Stimulated activated CD4-positive, alpha-beta T cell treated with anti-CD3 and anti-CD28 coated beads, TNF-alpha, amount 100 ng/mL, for 4 hours (primary cell): Measurements from ENCODE around the gene PDE8B.
"Not testable (repeated sequence)": the region's sequence is repeated elsewhere in the genome, so short reads cannot be mapped to it uniquely, and the experiment has no call there.

Experiments used
- DNase-seq, 3 experiments: peaks; one replicate each; pipeline ENCODE4 v3.0.0-alpha.2; 2020; ENCODE audit warnings: low read depth in 3 of 3

The PDE8B gene

DNA sequence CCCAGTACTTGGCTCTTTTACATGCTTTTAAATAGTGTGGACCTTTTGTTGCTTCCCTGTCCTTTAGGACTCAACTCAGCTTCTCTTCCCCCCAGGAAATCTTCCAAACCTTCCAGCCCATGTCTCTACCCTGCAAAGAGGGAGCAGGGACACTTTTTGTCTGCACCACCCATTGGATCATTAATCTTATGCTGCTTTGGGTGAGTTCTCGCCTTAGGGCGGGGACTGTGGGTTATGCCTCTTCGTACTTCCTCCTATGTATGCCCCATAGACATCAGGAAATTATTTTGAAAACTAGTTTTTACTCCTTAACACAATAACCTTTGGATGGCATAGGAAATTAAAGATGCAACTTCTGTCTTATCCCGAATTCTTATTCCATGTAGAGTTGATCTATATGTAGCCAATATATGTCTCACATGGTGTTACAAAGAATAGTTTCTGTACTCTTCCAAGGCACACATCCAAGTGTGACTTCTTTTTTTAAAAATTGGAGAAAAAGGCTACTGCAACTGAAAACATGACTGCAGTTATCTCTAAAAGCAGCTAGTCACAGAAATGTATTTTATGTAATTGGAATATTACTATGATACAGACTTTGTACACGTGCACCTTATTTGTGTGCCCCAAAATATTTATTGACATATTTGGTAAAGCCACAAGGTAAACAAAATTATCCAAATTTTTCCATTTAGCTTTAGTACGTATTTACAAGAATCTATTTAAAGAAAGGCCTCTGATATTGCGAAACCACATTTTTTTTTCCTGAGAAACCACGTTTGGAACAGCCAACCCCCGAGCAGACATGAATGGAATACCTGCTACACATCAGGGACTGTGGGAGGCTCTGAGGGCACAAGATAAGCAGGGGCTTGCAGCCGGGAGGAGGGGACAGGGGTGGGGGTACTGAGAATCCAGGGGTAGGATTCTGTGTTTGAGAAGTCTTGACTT lies 148.1 kb downstream of the PDE8B start:
- DNase-seq = no peak

DNA sequence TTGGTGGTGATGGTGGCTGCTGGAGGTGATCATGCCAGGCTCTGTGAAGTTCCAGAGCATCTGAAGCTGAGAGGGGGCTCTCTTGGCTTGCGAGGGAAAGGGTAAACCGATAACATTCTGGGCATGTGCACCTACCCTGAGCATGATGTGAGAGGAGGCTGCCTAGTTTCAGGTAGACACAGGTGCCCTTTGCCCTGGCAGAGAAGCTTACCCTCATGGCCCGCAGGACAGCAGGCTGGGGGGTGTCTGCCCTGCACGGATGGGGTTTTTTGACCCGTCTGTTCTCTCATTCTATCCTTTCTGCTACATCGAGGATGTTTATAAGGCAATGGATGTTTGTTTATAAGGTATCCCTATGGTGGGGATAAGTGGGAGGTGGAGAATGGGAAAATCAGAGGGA lies 148.8 kb downstream of the PDE8B start:
- no peak for DNase-seq

DNA sequence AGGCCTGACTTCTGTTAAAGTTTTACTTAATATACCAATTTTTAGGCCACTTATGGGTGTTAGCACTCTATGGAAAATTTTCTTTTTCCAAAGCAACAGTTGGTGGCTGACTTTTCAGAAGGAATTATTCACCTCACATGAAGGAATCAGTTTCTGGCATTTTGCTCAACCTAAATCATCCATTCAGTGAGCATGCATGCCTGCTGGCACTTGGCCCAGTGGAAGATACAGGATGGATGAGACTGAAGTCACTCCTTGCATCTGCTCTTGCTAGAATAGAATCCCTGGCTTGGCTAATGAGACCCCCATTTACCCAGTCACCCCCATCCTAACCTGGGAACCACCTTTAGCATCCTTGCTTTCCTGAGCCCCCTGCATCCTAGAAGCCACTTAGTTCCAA lies 149.9 kb downstream of the PDE8B start:
- no peak for DNase-seq

DNA sequence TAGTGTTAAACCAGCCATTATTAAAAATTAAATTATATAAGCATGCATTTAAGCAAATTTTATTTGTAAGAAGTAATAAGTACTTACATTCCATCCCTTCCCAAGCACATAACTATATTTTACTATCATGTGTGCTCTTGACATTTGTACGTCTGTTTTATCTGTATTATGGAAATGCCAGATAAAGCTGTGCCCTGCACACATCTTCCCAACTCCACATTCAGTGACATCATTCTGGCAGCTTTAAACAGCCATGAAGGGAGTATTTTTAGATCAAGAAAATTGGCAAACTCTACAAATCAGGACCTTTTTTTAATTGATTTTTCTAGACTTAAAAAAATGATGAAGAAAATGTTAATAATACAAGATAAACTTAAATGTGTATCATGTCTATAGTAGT lies 150.5 kb downstream of the PDE8B start:
- no peak for DNase-seq

DNA sequence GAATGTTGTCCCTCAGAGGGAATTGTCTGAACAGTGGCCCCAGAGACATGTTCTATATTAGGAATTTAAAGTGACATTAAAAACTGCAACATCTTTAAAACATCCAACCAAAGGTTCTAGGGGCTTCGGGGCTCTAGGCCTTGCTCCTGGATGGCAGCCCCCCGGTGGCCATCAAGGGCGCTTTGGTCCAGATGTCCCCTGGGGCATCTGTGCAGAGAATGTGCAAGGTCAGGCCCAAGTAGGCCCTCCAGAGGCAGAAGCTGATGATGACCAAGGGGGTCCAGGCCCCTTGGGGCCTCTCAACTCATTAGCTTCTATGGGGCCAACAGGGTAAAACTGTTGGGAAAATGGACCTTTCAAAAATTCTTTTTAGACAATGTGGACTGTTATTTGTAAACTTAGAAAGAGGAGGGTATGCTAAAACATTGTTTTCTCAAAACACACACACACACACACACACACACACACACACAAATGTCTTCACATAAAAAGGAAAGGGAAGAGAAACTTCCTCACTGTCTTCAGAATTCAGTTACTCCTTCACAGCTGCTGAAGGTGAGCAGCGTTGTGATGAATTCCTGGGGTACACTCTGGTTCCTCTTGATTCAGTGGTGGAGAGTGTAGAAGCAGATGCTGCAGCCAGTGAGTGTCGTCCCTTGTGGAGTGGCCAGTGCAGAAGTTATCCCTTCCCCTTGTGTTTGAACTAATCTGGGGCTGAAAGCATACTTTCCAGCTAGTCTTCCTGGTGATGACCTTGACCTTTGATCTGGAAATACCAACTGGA lies 156.4 kb downstream of the PDE8B start:
- DNase-seq = no peak

DNA sequence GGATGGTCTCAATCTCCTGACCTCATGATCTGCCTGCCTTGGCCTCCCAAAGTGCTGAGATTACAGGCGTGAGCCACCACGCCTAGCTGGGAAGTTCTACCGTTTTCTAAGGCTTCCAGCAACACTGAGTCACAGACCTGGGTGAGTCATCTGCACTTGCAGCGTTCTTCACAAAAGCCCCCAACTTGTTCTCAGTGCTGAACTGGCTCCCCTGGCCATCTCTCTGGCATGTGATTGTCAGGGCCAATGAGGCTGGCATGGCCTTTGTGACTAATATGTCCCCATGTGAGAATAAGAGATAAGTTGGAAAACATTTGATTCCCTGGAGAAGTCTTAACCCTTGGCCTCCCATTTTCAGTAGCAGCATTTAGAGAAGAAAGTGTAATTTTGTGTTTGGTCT lies 157.3 kb downstream of the PDE8B start:
- DNase-seq = no peak

DNA sequence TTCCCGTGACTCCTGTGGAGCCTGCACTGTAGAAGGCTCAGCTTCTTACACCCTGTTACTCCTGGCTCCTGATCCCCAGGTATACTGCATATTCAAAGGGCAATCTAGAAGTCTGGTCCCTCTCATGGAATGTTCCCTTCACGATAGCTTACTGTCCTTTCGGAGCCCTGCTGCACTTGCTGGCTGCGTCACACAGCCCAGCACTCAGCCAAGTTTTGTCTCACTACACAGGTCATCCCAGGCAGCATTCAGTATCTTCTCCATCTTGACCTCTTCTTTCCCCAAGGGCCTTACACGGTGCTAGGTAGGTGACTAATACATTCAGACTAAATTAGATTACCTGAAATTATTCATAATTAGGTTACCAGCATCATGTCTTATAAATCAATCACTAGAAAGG lies 157.9 kb downstream of the PDE8B start:
- DNase-seq = no peak

DNA sequence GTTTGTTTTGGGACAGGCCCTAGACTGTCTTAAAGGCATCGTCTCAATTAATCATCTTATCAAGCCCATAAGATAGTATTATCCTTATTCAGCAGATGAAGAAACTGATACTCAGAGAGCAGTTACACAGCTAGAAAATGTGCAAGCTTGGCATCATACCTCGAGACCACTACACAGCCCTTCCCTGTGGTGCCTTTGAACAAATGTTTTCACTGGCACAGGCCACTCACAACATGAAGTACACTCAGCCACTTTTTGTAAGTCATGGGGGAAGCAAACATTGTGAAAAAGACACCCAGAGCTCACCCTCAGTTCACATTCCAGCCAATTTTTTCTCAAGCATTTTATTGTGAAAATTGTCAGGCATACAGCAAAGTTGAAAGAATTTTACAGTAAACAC lies 159.1 kb downstream of the PDE8B start:
- no peak for DNase-seq

DNA sequence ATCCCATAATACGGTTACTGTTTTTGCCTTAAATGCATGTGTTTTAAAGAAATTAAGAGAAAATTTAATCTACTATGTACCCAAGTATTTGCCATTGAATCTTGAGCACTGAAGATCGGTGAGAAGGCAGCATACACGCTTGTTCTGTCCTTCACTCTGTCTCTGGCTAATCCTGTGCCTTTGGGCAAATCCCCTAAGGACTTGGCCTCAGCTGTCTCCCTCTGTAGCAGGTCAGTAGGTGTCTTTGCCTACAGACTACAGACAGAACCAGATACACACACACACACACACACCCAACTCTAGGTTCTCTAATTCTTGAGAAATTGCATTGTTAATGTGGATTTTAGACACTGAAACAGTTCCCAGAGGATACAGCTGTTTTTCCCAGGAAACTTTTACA lies 164.2 kb downstream of the PDE8B start:
- no peak for DNase-seq

DNA sequence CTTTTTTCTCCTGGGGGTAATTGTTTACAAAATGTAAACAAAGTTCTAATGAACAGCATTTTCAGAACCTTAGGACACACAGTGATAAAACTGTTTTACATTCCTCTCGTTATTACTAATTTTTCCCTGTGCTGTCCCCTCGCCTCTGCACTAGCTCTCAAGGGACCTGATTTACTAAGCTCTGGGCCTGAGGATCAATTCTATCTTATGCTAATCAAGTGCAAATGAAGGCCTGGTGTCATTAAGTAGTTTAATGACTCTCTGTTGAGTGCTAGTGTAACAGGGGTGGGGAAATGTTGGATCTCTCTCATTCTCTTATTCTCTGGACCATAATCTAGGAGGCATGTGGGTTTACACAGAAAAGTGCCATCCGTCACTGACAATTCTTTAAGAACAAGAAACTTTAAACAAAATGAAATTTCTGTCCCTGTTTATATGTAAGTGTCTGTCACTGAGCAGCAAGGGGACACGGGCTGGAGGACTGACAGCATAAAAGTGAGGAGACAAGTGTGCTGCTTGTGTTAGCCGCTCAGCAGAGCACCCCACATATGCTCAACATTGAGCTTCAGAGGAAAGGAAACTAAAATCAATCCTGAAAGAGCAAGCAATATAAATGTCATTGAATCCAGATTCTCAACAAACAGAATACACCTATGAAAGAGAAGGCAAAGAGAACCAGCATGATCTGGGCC lies 166.3 kb downstream of the PDE8B start:
- DNase-seq = no peak

DNA sequence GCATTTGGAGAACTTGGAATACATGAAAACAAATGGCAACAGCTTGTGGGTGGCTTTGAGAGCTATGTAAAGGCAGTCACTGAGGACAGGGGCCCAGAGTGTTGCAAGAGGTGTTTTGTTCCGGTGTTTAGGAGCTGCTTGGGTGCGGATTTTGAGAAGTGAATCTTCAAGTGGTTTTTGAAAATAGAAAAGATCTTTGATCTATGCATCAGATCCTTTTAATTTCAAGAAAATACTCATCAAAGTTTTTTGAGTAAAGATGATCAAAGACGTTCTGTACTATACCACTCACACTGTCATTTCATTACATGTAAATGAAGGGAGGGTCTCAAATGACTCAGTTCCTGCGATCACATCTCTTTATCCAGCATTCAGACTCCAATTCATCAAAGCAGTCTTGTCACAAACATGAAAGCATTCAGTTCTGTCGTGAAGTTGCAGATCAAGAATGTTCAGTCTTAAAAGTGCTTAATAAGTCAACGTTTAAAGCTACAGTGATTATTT lies 169.1 kb downstream of the PDE8B start:
- peak in 2 of 3 experiments; percentile 2 to 10 for DNase-seq

DNA sequence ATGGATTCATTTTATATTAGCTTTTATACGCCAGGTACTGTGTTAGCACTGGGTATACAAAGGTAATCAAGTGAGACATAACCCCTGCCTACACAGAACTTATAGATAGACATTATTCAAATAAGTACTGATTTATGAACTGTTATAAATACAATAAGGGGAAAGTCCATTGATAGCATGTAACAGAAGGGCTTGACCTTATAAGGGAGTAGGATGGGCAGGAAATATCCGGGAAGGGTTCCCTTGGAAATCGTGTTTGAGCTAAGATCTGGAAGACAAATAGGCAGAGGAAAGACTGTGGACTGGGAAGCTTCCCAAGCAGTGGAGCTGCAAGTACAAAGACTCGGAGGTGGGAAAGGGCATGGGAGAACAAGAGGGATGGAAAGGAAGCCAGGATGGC lies 170.2 kb downstream of the PDE8B start:
- DNase-seq = no peak

DNA sequence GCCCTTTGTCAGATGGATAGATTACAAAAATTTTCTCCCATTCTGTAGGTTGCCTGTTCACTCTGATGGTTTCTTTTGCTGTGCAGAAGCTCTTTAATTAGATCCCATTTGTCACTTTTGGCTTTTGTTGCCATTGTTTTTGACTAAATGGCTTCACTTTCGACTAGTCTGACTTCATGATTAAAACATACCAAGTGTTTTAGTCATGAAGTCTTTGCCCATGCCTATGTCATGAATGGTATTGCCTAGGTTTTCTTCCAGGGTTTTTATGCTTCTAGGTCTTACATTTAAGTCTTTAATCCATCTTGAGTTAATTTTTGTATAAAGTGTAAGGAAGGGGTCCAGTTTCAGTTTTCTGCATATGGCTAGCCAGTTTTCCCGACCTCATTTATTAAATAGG lies 172.9 kb downstream of the PDE8B start:
- DNase-seq = not testable (repeated sequence)

DNA sequence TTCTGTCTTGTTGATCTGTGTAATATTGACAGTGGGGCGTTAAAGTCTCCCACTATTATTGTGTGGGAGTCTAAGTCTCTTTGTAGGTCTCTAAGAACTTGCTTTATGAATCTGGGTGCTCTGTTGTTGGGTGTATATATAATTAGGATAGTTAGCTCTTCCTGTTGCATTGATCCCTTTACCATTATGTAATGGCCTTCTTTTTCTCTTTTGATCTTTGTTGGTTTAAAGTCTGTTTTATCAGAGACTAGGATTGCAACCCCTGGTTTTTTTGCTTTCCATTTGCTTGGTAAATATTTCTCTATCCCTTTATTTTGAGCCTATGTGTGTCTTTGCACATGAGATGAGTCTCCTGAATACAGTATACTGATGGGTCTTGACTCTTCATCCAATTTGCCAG lies 175.9 kb downstream of the PDE8B start:
- DNase-seq = not testable (repeated sequence)

DNA sequence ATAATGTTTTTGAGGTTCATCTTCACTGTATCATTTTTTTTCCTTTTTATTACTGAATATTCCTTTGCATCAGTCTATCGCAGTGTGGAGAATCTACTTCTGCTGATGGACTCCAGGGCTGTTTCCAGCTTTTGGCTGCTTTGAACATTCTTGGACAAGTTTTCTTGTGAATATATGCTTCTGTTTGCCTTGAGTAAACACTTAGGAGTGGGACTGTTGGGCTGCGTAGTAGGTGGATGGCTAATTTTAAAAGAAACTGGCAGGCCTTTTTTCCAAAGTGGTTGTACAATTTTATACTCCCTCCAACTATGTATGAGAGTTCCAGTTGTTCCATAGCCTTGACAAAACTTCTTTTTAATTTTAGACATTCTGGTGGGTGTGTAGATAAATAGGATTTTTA lies 179.3 kb downstream of the PDE8B start:
- no peak for DNase-seq

DNA sequence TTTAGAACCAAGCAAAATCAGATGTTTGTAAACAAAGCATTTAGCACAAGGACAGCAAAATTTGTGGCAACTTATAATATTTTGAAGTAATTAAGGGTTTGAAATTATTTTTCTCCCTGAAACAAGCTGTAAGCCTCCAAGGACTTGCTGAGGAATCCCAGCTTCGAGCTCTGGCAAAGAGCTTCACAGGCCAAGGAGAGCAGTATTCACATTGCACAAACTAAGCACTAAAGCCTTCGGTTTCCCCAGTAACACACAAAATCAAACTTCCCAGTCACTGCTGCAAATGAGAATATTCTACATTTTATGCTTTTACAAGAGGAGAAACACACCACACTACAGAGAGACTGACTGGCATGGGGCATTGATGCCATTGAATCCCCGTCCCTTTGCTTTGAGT lies 179.7 kb downstream of the PDE8B start:
- DNase-seq = no peak

DNA sequence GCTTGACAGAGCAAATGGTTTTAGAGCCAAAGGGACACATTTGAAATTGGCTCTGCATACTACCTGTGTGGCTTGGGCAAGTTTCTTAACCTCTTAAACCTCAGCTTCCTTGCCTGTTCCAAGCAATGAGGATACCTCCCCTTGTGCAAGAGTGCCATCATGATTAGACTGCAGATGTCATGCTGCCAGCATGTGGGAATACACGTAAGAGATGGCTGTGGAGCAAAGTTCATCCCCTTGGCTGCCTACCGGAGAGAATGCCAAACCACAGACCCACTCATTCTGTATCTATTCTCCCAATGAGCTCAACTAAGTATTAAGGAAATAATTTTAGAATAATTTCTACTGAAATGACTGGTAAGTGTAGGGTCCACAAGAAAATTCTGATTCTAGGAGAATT lies 180.3 kb downstream of the PDE8B start:
- DNase-seq = no peak

DNA sequence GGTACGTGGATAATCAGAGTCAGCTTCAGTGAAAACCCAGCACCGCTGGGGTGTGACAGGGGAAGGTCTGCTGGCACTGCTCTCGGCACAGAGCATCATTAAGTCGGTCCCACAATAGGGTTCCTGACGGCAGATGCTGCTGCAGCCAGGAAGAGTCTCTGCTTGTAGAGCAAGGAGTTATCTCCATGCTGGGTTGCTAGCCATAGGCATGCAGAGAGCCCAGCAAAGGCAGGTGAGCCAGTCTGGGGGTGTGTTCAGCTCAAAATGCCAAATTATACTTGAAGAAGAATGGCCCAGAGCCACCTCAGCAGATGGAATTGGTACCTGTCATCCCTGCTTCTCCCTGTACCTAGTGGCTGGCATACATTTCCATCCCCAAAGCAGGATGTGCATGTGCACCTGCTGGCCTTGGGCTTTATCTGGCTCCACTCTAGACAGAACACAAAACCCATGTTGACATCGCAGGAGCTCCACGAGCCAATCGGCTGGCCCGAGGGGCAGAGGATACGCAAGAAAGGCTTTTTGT lies 180.8 kb downstream of the PDE8B start:
- DNase-seq = no peak

DNA sequence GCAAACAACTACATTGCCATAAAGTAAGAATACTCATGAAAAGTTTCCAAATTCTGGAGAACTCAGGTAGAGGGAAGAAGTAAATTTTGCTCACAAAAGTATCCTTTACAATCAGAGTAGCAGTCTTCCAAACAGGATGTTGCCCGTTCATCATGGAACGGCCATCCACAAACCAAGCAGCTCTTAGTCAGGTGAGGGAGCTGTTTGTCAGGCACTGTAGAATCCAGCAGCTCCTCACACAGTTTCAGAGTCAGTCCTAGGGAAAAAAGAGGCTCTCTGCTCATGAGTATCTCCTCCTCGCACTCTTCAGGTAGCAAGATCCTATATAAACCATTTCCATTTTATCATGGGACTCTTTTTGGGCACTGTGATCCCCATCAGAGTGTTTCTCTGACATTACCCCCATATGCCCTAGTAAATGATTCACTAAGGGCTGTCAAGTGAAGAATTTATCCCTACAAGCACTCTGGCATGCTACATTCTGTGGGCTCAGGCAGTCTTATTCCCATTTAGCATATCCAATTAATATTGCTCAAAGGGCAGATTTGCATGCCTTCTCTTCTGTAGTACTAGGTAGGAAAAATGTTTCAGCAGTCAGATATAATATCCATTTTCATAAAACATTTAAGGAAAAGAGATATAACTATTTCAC lies 183.7 kb downstream of the PDE8B start:
- DNase-seq = no peak

DNA sequence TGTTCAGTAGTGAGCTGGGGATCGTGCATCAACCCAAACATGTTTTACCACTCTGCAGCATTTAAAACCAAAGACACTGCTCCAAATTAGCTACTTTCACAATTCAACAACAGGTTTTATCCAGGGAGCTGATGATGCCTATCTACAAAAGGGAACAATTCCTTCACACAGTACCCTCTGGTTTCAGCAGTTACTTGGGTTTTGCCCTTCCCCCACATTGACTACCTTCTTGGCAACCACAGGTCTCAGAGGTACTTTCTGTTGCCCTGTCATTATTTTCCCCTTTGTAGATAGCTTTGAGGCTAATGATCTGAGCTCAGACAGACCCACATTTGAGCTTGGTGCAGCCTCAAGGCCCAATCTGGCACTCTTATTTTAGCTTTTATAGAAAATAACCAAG lies 185.5 kb downstream of the PDE8B start:
- no peak for DNase-seq

DNA sequence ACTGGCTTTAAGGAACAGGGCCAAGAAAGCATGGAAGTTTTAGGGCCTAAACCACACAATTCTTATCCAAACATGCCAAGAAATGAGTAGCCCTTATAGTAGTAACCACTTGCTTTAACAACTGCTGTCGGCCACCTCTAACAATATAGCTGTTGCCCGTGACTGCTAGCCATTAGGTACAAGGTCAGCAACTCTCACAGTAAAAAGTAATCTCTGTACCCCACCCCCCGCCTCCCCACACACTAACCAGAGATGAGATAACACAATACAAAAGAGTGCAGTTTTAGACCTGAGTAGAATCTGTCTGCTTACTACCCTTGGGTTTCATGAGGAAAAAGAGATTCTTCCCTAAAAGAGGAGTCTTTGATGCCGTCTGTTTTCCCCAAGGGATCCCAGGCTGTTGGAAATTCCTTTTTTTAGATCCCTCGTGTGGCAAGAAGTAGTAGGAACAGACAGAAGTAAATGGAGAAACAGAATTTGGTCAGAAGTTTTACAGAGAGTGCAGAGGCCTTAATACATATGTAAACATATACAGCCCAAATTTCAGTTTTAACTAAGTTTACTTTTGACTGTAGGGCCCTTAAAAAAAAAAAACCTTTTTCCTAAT lies 187.3 kb downstream of the PDE8B start:
- DNase-seq = no peak
